ENCODE measurements around the gene CCT8. TPM values are rescaled to one million over a fixed set of nuclear protein-coding genes. Genes with fewer than 3 reads are reported as not detected.

The CCT8 gene
- total and polyA plus RNA-seq, 9 of the 15 experiments (the other 6 are each of a cell fraction or from before 2014, with no cell fraction given) = 451 to 1,153 (median 677) TPM

DNA sequence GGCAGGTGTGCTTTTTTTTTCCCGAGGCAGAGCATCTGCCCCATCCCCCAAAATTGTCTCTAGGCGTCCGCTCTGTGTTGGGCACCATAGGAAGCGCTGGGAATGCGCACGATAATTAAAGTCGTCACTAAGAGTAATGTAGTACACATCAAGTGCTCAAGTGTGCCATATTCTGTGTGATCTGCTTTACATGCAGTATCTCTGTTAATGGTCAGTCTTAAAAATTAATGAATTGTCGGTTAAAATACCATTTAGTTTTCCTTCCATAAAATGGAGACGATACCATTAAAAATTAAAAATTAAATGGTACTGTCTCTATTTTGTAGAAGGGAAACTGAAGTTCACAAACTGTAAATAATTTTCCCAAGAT, 544 bp upstream of the CCT8 start (continued):
- TF ChIP-seq JUND (IDR thresholded peaks at IDR 0.05; ENCODE audit: borderline replicate concordance, low read depth, low read length) = no peak
- no peak for TF ChIP-seq JUND (tag; IDR thresholded peaks at IDR 0.05; ENCODE audit: borderline replicate concordance, low read depth, low read length)
- no peak for TF ChIP-seq TAF15 (IDR thresholded peaks at IDR 0.05; ENCODE audit: low read depth, low read length)
- no peak for TF ChIP-seq VEZF1 (CRISPR knock-in tag; IDR thresholded peaks at IDR 0.05)
- TF ChIP-seq LARP7 (IDR thresholded peaks at IDR 0.05) = no peak
- TF ChIP-seq ZNF511 (CRISPR knock-in tag; IDR thresholded peaks at IDR 0.05) = no peak
- TF ChIP-seq ELF2 (CRISPR knock-in tag; IDR thresholded peaks at IDR 0.05) = no peak
- peak; percentile 38; the same call in 1 of the 2 replicates for TF ChIP-seq DEAF1 (CRISPR knock-in tag; IDR thresholded peaks at IDR 0.05)
- TF ChIP-seq, protein P1, sequence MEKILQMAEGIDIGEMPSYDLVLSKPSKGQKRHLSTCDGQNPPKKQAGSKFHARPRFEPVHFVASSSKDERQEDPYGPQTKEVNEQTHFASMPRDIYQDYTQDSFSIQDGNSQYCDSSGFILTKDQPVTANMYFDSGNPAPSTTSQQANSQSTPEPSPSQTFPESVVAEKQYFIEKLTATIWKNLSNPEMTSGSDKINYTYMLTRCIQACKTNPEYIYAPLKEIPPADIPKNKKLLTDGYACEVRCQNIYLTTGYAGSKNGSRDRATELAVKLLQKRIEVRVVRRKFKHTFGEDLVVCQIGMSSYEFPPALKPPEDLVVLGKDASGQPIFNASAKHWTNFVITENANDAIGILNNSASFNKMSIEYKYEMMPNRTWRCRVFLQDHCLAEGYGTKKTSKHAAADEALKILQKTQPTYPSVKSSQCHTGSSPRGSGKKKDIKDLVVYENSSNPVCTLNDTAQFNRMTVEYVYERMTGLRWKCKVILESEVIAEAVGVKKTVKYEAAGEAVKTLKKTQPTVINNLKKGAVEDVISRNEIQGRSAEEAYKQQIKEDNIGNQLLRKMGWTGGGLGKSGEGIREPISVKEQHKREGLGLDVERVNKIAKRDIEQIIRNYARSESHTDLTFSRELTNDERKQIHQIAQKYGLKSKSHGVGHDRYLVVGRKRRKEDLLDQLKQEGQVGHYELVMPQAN (IDR thresholded peaks at IDR 0.05; ENCODE audit: borderline replicate concordance) = no peak
- no peak for TF ChIP-seq BCOR (IDR thresholded peaks at IDR 0.05)
- TF ChIP-seq MYC (IDR thresholded peaks at IDR 0.05; ENCODE audit: low read depth, low read length) = no peak
- no peak for TF ChIP-seq MYC (CRISPR knock-in tag; IDR thresholded peaks at IDR 0.05; ENCODE audit: borderline replicate concordance, low read depth)
- no peak for TF ChIP-seq ZHX1 (conservative IDR thresholded peaks at IDR 0.05; ENCODE audit: low read length)
- no peak for TF ChIP-seq KLF10 (CRISPR knock-in tag; IDR thresholded peaks at IDR 0.05)
- no peak for TF ChIP-seq ZNF140 (CRISPR knock-in tag; IDR thresholded peaks at IDR 0.05)
- TF ChIP-seq SOX6 (IDR thresholded peaks at IDR 0.05) = no peak
- no peak for TF ChIP-seq PRPF4 (IDR thresholded peaks at IDR 0.05; ENCODE audit: insufficient read depth, low read depth, low read length, poor library complexity, severe bottlenecking)
- TF ChIP-seq NELFE (IDR thresholded peaks at IDR 0.05; ENCODE audit: insufficient read depth, insufficient read length) = no peak
- no peak for TF ChIP-seq KAT8 (IDR thresholded peaks at IDR 0.05; ENCODE audit: low read depth)
- no peak for TF ChIP-seq PHB2 (IDR thresholded peaks at IDR 0.05; ENCODE audit: low read depth)
- TF ChIP-seq ERF (CRISPR knock-in tag; IDR thresholded peaks at IDR 0.05) = 0 out of 2 replicates have a peak, but pooled peaks have one; percentile 44
- TF ChIP-seq, protein P2, sequence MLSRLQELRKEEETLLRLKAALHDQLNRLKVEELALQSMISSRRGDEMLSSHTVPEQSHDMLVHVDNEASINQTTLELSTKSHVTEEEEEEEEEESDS (CRISPR knock-in tag; IDR thresholded peaks at IDR 0.05) = no peak
- no peak for TF ChIP-seq CBX3 (IDR thresholded peaks at IDR 0.05; ENCODE audit: borderline replicate concordance in 1 of 2, low read length in 2 of 2)

Measured in K562 (cell line).